ENCODE results near the gene PLD2.
"Not testable (repeated sequence)": the region's sequence is repeated elsewhere in the genome, so short reads cannot be mapped to it uniquely, and the experiment has no call there.

Gene PLD2

DNA sequence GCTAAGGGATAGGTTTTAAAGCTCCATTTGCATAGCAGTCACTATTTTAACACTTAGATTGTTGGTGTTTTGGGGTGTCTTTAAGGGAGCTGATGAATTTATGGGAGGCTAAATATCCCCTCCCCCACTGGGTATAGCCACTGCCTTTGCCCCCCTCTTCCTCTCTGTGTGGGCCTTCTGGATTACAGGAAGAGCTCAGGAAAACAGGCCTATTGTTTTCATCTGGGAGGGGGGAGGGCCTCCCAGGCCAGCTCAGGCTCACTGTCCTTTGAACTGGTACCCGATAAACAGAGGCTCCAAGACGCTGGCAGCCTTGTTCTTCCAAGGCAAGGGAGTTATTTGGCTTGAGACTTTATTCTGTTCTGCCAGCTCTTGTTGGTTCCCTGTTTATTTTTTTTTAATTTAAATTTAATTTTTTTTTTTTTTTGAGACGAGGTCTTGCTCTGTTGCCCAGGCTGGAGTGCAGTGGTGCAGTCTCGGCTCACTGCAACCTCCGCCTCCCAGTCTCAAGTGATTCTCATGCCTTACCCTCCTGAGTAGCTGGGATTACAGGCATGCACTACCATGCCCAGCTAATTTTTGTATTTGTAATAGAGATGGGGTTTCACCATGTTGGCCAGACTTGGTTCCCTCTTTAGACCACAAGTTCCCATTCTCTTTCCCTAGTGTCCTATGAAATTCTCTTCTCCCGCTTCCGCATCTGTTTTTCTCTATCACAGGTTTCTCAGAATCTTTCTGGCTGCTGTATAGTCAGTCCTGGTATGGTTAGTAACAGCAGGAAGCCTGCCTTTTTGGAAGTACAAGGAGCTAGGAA lies 51.3 kb downstream of the PLD2 start:
- DNase-seq, result no peak

DNA sequence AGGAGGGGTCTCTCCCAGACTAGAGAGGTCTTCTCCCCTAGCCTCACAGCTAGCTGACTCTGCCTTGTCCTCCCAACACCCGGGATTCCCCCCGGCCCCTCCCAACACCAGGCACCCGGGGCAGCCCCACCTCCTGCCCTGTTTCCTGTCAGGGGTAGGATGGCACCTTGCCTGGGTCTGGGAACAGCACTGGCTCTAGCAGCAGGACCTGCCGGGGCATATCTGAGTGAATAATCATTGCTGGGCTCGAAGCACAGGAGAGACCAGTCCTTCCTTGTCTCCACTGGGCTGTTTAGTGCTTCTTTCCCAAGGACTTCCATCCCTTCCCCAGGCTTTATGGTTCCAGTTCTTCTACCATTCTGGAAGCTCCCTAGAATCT lies 51.9 kb downstream of the PLD2 start:
- DNase-seq, result no peak

DNA sequence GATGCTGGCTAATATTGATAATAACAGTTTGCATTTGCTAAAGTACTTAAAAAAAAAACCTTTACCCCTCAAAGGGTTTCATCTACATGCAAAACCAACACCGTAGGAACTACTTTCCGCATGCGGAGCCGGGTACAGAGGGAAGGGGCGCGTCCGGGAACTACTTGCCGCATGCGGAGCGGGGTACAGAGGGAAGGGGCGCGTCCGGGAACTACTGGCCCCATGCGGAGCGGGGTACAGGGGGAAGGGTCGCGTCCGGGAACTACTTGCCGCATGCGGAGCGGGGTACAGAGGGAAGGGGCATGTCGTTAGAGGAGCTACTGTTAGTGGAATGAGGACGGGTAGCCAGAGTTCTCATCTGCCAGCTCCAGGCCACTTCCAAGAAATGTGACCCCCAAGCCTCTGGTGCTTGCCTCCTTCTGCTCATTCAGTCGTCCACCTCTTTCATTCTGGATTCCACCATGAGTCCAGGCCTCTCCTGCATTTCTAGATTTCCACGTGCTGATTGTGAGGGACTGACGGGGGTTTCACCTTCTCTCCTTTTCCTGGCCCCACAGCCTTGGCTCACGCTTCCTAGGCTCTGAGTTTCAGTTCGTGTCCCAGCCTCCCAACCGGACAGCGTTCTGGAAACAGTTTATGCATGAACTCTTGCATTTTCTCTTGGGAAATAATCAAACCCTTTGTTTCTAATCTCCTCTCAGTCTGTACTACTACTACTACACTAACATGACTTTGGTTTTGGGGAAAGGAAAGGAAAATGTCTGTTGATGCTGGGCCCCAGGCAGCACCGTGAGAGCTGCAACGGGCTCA lies 53.1 kb downstream of the PLD2 start:
- DNase-seq, result no peak

DNA sequence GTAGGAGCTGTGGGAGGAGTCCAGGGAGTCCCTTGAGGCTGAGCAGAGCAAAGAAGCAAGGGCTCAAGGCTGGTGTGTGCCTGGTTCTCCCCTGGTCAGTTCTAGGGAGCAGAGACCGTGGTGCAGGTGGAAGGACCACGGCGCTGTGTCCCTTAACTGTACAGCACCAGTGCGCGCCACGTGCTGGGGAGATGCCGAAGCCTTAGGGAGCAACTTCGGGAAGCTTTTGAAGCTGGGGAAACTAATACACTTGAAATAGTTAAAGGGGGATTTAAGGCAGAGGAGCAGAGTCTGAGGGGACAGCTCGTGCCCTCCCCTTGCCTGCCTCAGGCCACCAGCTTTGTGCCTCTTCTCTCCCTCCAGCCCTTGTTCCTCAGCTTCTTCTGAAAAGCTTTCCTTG lies 53.7 kb downstream of the PLD2 start:
- DNase-seq, result no peak

DNA sequence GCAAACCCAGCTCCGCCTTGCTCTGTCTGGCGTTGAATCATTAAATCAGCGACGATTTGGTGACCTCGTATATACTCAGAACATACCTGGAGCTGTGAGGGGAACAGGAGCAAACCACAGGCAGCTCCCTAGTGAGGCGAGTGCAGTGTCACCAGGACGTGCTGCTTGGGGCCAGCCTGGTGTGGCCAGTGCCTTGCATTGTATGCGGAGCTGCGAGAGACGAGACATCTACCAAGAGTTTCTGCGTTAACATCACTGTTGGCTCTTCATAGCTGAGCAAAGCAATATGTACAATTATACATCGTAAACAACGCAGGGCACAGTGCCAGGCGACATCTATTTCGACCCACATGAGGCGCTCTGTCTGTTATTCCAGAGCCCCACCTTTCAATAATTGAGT lies 54.1 kb downstream of the PLD2 start:
- no peak for DNase-seq

DNA sequence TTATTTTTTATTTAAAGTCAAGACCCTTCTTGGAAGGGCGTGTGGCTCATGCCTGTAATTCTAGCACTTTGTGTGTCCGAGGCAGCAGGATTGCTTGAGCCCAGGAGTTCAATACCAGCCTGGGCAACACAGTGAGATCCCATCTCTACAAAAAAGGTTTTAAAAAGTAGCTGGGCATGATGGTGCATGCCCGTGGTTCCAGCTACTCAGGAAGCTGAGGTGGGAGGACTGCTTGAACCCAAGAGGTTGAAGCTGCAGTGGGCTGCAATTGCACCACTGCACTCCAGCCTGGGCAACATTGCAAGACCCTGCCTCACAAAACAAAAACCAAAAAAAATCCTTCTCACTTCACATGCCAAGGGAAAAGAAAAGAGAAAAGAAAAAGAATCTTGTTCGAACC lies 55.8 kb downstream of the PLD2 start:
- DNase-seq, result no peak

DNA sequence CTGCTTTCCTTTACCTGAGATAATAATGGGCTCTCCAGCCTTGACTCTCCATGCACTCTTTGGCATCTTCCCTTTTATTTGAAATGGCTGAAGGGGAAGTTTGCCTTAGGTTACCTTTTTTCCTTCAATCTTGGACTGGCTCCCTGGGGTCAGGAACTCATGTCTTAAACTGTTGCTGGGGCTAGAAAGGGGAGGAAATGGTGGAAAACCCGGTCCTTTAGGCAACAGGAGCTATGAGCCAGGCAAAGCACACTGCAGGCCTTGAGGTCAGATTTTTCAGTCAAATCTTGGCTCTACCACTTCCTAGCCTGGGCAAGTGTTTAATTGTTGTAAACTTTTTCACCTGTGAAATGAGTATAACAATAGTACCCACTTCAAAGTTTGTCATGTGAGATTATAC lies 56.4 kb downstream of the PLD2 start:
- no peak for DNase-seq

DNA sequence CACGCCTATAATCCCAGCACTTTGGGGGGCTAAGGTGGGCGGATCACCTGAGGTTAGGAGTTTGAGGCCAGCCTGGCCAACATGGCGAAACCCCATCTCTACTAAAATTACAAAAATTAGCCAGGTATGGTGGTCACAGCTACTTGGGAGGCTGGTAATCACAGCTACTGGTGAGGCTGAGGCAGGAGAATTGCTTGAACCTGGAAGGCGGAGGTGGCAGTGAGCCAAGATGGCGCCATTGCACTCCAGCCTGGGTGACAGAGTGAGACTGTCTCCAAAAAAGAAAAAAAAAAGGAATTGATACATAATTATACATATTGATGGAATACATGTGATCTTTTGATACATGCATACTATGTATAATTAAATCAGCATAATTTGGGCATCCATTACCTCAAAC lies 60.6 kb downstream of the PLD2 start:
- not testable (repeated sequence) for DNase-seq

DNA sequence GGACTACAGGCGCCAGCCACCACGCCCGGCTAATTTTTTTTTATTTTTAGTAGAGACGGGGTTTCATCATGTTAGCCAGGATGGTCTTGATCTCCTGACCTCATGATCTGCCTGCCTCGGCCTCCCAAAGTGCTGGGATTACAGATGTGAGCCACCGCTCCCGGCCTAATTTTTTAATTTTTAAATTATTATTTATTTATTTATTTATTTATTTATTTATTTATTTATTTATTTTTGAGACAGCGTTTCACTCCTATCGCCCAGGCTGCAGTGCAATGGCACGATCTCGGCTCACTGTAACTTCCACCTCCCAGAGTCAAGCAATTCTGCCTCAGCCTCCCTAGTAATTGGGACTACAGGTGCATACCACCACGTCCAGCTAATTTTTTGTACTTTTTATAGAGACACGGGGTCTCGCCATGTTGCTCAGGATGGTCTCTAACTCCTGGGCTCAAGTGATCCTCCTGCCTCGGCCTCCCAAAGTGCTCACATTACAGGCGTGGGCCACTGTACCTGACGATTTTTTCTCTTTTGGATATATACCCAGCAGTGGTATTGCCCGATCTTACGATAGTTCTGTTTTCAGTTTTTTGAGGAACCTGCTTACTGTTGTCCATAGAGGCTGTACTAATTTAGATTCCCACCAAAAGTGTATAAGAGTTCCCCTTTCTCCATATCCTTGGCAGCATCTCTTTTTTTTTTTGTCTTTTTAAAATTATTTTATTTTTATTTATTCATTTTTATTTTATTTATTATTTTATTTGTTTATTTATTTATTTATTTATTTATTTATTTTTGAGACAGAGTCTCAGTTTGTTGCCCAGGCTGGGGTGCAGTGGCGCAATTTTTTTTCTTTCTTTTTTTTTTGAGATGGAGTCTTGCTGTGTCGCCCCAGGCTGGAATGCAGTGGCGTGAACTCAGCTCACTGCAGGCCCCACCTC lies 62.4 kb downstream of the PLD2 start:
- DNase-seq, result not testable (repeated sequence)

DNA sequence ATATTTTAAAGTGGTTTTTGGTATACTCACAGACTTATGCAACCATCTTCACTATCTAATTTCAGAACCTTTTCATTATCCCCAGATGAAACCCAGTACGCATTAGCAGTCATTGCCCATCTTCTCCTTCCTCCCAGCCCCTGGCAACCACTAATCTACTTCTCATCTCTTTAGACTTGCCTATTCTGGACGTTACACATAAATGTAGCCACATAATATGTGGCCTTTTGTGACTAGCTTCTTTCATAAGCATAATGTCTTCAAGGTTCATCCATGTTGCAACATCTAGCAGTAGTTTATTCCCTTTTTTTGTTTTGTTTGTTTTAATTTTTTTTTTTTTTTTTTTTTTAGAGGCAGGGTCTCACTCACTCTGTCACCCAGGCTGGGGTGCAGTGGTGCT lies 63.9 kb downstream of the PLD2 start:
- no peak for DNase-seq

DNA sequence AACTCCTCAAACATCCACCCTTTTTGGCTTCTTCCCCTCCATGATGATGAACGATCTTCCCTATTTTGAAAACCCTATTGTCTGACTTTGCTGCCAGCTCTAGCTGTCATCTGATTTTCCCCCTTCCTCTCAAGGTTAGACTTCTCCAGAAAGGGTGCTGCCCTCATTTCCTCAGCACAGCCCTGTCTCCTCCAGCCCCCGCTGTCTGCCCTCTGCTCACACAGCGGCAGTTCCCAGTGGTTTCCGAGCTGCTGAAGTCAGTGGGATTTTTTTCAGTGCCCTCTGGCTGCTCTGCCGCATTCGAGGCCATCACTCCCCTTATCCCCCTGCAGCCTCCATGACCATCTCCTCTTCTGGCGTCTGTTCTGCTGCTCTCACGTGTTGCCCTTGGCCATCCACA lies 65.8 kb downstream of the PLD2 start:
- DNase-seq, result no peak
